ENCODE data around the gene EVC.

DNA sequence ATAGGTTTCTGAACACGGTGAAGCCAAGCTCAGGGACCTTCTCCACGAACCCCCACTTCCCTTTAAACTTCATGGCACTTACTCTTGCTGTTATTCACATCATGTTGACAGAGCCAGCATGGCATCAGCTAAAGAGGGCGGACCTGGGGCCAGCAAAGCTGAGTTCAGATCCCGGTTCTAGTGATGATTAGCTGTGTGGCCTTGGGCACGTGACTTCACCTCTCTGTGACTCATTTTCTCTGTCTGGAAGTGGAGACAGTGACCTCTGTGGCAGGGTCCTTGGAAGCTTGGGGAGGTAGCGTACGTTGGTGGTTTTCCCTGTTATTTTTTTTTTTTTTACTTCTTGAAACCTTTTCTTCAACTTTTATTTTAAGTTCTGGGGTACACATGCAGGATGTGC is 13.4 kb downstream of the EVC start:
- TF ChIP-seq POLR2A (IDR thresholded peaks at IDR 0.05), result no peak
- TF ChIP-seq, protein P1, sequence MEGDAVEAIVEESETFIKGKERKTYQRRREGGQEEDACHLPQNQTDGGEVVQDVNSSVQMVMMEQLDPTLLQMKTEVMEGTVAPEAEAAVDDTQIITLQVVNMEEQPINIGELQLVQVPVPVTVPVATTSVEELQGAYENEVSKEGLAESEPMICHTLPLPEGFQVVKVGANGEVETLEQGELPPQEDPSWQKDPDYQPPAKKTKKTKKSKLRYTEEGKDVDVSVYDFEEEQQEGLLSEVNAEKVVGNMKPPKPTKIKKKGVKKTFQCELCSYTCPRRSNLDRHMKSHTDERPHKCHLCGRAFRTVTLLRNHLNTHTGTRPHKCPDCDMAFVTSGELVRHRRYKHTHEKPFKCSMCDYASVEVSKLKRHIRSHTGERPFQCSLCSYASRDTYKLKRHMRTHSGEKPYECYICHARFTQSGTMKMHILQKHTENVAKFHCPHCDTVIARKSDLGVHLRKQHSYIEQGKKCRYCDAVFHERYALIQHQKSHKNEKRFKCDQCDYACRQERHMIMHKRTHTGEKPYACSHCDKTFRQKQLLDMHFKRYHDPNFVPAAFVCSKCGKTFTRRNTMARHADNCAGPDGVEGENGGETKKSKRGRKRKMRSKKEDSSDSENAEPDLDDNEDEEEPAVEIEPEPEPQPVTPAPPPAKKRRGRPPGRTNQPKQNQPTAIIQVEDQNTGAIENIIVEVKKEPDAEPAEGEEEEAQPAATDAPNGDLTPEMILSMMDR (IDR thresholded peaks at IDR 0.05), result no peak
